H1 (cell line): ENCODE data around the gene ZDHHC9. TPM values are rescaled to one million over a fixed set of nuclear protein-coding genes. Genes with fewer than 3 reads are reported as not detected.

ENCODE experiments used
- CTCF ChIA-PET: fragments of 300-600 bp; sonication (Branson Sonifier 250); formaldehyde crosslinking; loops from one replicate; lab custom pipeline; 2021; ENCODE audit not compliant: partially characterized antibody; lab: Charles Lee
- POLR2A ChIA-PET: fragments of 300-600 bp; sonication (Branson Sonifier 250); formaldehyde crosslinking; loops from one replicate; lab custom pipeline; 2021; ENCODE audit warnings: inconsistent platforms; ENCODE audit not compliant: partially characterized antibody; lab: Charles Lee
- DNase-seq, 2 experiments: peaks; one replicate each; pipeline versions ENCODE4 v3.0.0 to v3.0.0-alpha.2; 2010 to 2022; ENCODE audit warnings: low spot score in 2 of 2, low read depth in 1 of 2, mixed read lengths in 1 of 2
- FAIRE-seq: peaks from 2 replicates; lab custom pipeline; 2011; peaks lifted over from hg19 to GRCh38; lab: Jason Lieb, UNC
- H2AFZ ChIP-seq: 2 replicates; pipeline ENCODE4 v1.8.1; 2012; ENCODE audit warnings: low read length, inconsistent platforms
- H2AK5ac ChIP-seq: 2 replicates; pipeline ENCODE4 v1.6.1; 2013; ENCODE audit warnings: low read depth, low read length
- H2BK120ac ChIP-seq: replicated peaks from 2 replicates; pipeline ENCODE3; 2013; ENCODE audit warnings: low read depth, low read length, inconsistent platforms
- H2BK12ac ChIP-seq: 2 replicates; pipeline ENCODE4 v1.6.1; 2013; ENCODE audit warnings: low read depth, low read length
- H2BK15ac ChIP-seq: 2 replicates; pipeline ENCODE4 v1.6.1; 2013; ENCODE audit warnings: low read length
- H2BK20ac ChIP-seq: 2 replicates; pipeline ENCODE4 v1.6.1; 2013; ENCODE audit warnings: low read length
- H2BK5ac ChIP-seq: 2 replicates; pipeline ENCODE4 v1.6.1; 2013; ENCODE audit warnings: low read depth, low read length
- H3K14ac ChIP-seq: 2 replicates; pipeline ENCODE4 v1.6.1; 2013; ENCODE audit warnings: inconsistent platforms; ENCODE audit not compliant: insufficient read length
- H3K18ac ChIP-seq: 2 replicates; pipeline ENCODE4 v1.6.1; 2013; ENCODE audit warnings: low read length; ENCODE audit errors: extremely low read depth
- H3K23ac ChIP-seq: 2 replicates; pipeline ENCODE4 v1.6.1; 2013; ENCODE audit warnings: inconsistent platforms; ENCODE audit not compliant: insufficient read length
- H3K23me2 ChIP-seq: 2 replicates; pipeline ENCODE4 v1.6.1; 2013; ENCODE audit warnings: low read depth, low read length
- H3K27ac ChIP-seq: 2 replicates; pipeline ENCODE4 v1.6.1; 2011; ENCODE audit warnings: low read depth, low read length, inconsistent platforms
- H3K27me3 ChIP-seq, 4 experiments: replicated peaks in 1 of 4; 1 replicate in 1 of 4; 2 replicates in 3 of 4; pipeline versions ENCODE4 v1.6.1 to v1.8.1; 2011 to 2013; ENCODE audit warnings: low read length in 3 of 4, mild to moderate bottlenecking in 3 of 4, inconsistent platforms in 2 of 4, mixed read lengths in 2 of 4, moderate library complexity in 1 of 4; ENCODE audit not compliant: control insufficient read depth in 3 of 4, insufficient read depth in 3 of 4; ENCODE audit errors: extremely low read depth in 1 of 4
- H3K36me3 ChIP-seq, 4 experiments: 2 replicates each; pipeline versions ENCODE4 v1.6.1 to v1.8.1; 2011 to 2013; ENCODE audit warnings: mild to moderate bottlenecking in 4 of 4, low read length in 3 of 4, moderate library complexity in 2 of 4, control low read depth in 1 of 4, inconsistent platforms in 1 of 4; ENCODE audit not compliant: insufficient read depth in 4 of 4, control insufficient read depth in 2 of 4
- H3K4ac ChIP-seq: replicated peaks from 2 replicates; pipeline ENCODE3; 2013; ENCODE audit warnings: low read length, low read depth, mixed read lengths, inconsistent platforms; ENCODE audit not compliant: insufficient read length
- H3K4me1 ChIP-seq, 4 experiments: replicated peaks in 1 of 4; 1 replicate in 1 of 4; 2 replicates in 3 of 4; pipeline versions ENCODE4 v1.6.1 to v1.8.1; 2011 to 2013; ENCODE audit warnings: low read length in 3 of 4, inconsistent platforms in 2 of 4, mixed read lengths in 1 of 4; ENCODE audit not compliant: insufficient read depth in 4 of 4, control insufficient read depth in 3 of 4
- H3K4me2 ChIP-seq, 2 experiments: 2 replicates each; pipeline versions ENCODE4 v1.6.1 to v1.8.1; 2011 to 2013; ENCODE audit warnings: low read depth in 2 of 2, low read length in 2 of 2, control low read depth in 1 of 2, inconsistent platforms in 1 of 2, mild to moderate bottlenecking in 1 of 2; ENCODE audit not compliant: insufficient read depth in 1 of 2
- H3K4me3 ChIP-seq, 4 experiments: fragments of 200-600, 300-600 bp in 1 of 4; sonication (generic), shearing (Covaris generic), sonication (Bioruptor Twin) in 1 of 4; 2 replicates each; pipeline versions ENCODE4 v1.5.1 to v1.8.1; 2011 to 2016; ENCODE audit warnings: low read length in 4 of 4, low read depth in 3 of 4, control low read depth in 2 of 4, inconsistent platforms in 2 of 4, mild to moderate bottlenecking in 2 of 4, mixed read lengths in 1 of 4, moderate library complexity in 1 of 4; ENCODE audit not compliant: insufficient read depth in 2 of 4; ENCODE audit errors: extremely low read depth in 1 of 4
- H3K56ac ChIP-seq: replicated peaks from 2 replicates; pipeline ENCODE3; 2013; ENCODE audit warnings: low read depth, mild to moderate bottlenecking, mixed read lengths, low read length, inconsistent platforms; ENCODE audit not compliant: insufficient read length
- H3K79me1 ChIP-seq: 2 replicates; pipeline ENCODE4 v1.6.1; 2013; ENCODE audit warnings: low read depth, low read length, control low read depth
- H3K79me2 ChIP-seq, 2 experiments: 2 replicates each; pipeline versions ENCODE4 v1.6.1 to v1.8.1; 2012 to 2013; ENCODE audit warnings: low read length in 2 of 2, mild to moderate bottlenecking in 2 of 2, inconsistent platforms in 1 of 2; ENCODE audit not compliant: insufficient read depth in 2 of 2, control insufficient read depth in 1 of 2
- H3K9ac ChIP-seq, 4 experiments: replicated peaks in 1 of 4; 1 replicate in 1 of 4; 2 replicates in 3 of 4; pipeline versions ENCODE4 v1.6.1 to v1.8.1; 2011 to 2013; ENCODE audit warnings: low read depth in 3 of 4, low read length in 3 of 4, control low read depth in 2 of 4, mild to moderate bottlenecking in 2 of 4, moderate library complexity in 2 of 4, inconsistent platforms in 1 of 4; ENCODE audit errors: extremely low read depth in 1 of 4
- H3K9me3 ChIP-seq, 2 experiments: 2 replicates each; pipeline versions ENCODE4 v1.6.1 to v1.8.1; 2012 to 2013; ENCODE audit warnings: mild to moderate bottlenecking in 2 of 2, moderate library complexity in 2 of 2, control low read depth in 1 of 2, inconsistent platforms in 1 of 2, low read depth in 1 of 2, low read length in 1 of 2, mixed read lengths in 1 of 2; ENCODE audit not compliant: insufficient read depth in 2 of 2
- H4K20me1 ChIP-seq, 2 experiments: replicated peaks in 1 of 2; 2 replicates each; pipeline versions ENCODE3 to v1.8.1; 2011 to 2013; ENCODE audit warnings: inconsistent platforms in 2 of 2, low read length in 2 of 2, mild to moderate bottlenecking in 1 of 2; ENCODE audit not compliant: insufficient read depth in 2 of 2, control insufficient read depth in 1 of 2
- H4K5ac ChIP-seq: 2 replicates; pipeline ENCODE4 v1.6.1; 2013; ENCODE audit warnings: low read length, low read depth, mixed read lengths, inconsistent platforms; ENCODE audit not compliant: insufficient read length
- H4K8ac ChIP-seq: 2 replicates; pipeline ENCODE4 v1.8.0; 2013; ENCODE audit warnings: mild to moderate bottlenecking, moderate library complexity, low read length, inconsistent platforms; ENCODE audit not compliant: insufficient read depth; ENCODE audit errors: extremely low read depth
- H4K91ac ChIP-seq: replicated peaks from 2 replicates; pipeline ENCODE3; 2013; ENCODE audit warnings: low read length, mixed read lengths, inconsistent platforms; ENCODE audit not compliant: insufficient read length
- ASH2L ChIP-seq: fragments of 200-600, 300-600 bp; sonication (generic); IDR thresholded peaks from one replicate; pipeline ENCODE4 v1.7.1; 2017; ENCODE audit warnings: low read length
- BACH1 ChIP-seq: IDR thresholded peaks from 2 replicates; pipeline ENCODE4 v1.6.1; 2012; ENCODE audit warnings: low read length, improper control_type of control experiment
- BCL11A ChIP-seq, 2 experiments: IDR thresholded peaks; one replicate each; pipeline ENCODE4 v1.6.1; 2011; ENCODE audit warnings: low read depth in 2 of 2, low read length in 2 of 2, mild to moderate bottlenecking in 2 of 2
- BRCA1 ChIP-seq: IDR thresholded peaks from 2 replicates; pipeline ENCODE4 v1.6.1; 2012; ENCODE audit warnings: low read depth, low read length, improper control_type of control experiment
- CHD2 ChIP-seq: IDR thresholded peaks from 2 replicates; pipeline ENCODE4 v1.6.1; 2012; ENCODE audit warnings: low read length, improper control_type of control experiment
- CREB1 ChIP-seq: IDR thresholded peaks from 2 replicates; pipeline ENCODE4 v1.6.1; 2012; ENCODE audit warnings: inconsistent platforms
- JUND ChIP-seq: IDR thresholded peaks from 2 replicates; pipeline ENCODE4 v1.6.1; 2011; ENCODE audit warnings: mild to moderate bottlenecking, improper control_type of control experiment, low read length
- PHF8 ChIP-seq: fragments of 200-600 bp; sonication (generic); conservative IDR thresholded peaks from 2 replicates; pipeline ENCODE4 v1.7.1; 2012; ENCODE audit warnings: low read depth, mild to moderate bottlenecking, inconsistent platforms, low read length, moderate library complexity
- POLR2AphosphoS5 ChIP-seq: IDR thresholded peaks from 2 replicates; pipeline ENCODE4 v1.6.1; 2011; ENCODE audit warnings: low read depth, low read length
- POU5F1 ChIP-seq: IDR thresholded peaks from 2 replicates; pipeline ENCODE4 v1.6.1; 2011; ENCODE audit warnings: low read depth, mild to moderate bottlenecking, low read length, moderate library complexity
- SUZ12 ChIP-seq: fragments of 200-600 bp; sonication (generic); IDR thresholded peaks from 2 replicates; pipeline ENCODE4 v1.6.1; 2012; ENCODE audit warnings: mild to moderate bottlenecking, inconsistent platforms, low read length, moderate library complexity, mixed read lengths
- TBP ChIP-seq: IDR thresholded peaks from 2 replicates; pipeline ENCODE4 v1.6.1; 2011; ENCODE audit warnings: low read depth, low read length, improper control_type of control experiment
- WGBS, 2 experiments: shearing (Covaris generic) in 1 of 2; methylation state at CpG; one replicate each; pipeline versions ENCODE4 v1.1.6 to v1.1.7; 2013 to 2015; ENCODE audit warnings: low lambda C conversion rate in 2 of 2, mixed read lengths in 2 of 2, inconsistent platforms in 1 of 2, low coverage in 1 of 2, missing lambda C conversion rate in 1 of 2; ENCODE audit not compliant: insufficient replicate concordance in 2 of 2, insufficient coverage in 1 of 2, insufficient read length in 1 of 2; ENCODE audit errors: extremely low coverage in 1 of 2, missing lambda C conversion rate in 1 of 2; 5-methylcytosine and 5-hydroxymethylcytosine counted together
- polyA plus RNA-seq, 7 experiments: library from polyadenylated mRNA; depleted of rRNA in 3 of 7; stranded (reverse) in 5 of 7; unstranded in 2 of 7; fragments of >200 nt in 5 of 7; fragments of 200-250 nt in 2 of 7; gene quantifications; 1 replicate in 5 of 7; 2 replicates in 1 of 7; 4 replicates in 1 of 7; pipeline versions ENCODE4 v1.2.1 to v1.2.3, GENCODE V29; 2011 to 2013; ENCODE audit warnings: missing spikeins in 2 of 7, mixed read lengths in 2 of 7
- total RNA-seq: library from RNA; stranded (reverse); fragmentation: NEBNext Ultra II Directional; extraction: Animal tissue kit (Norgen Biotek cat#: 25700); gene quantifications from 2 replicates; pipeline ENCODE4 v1.2.1, GENCODE V29; 2021
- TF ChIP-seq, protein P1 (sequence below), 3 experiments: IDR thresholded peaks; 1 replicate in 2 of 3; 2 replicates in 1 of 3; pipeline versions ENCODE4 v1.5.1 to v1.6.1; 2011; ENCODE audit warnings: low read length in 3 of 3, mild to moderate bottlenecking in 3 of 3, inconsistent platforms in 2 of 3, low read depth in 1 of 3, moderate library complexity in 1 of 3; ENCODE audit not compliant: insufficient read depth in 1 of 3; ENCODE audit errors: control extremely low read depth in 1 of 3
- TF ChIP-seq, protein P2 (sequence below): IDR thresholded peaks from 2 replicates; pipeline ENCODE4 v1.6.1; 2012; ENCODE audit warnings: inconsistent platforms

ZDHHC9 gene
- total and polyA plus RNA-seq, 2 of the 8 experiments (the other 6 are each of a cell fraction or from before 2014, with no cell fraction given) = 18.1 to 28.3 TPM

DNA sequence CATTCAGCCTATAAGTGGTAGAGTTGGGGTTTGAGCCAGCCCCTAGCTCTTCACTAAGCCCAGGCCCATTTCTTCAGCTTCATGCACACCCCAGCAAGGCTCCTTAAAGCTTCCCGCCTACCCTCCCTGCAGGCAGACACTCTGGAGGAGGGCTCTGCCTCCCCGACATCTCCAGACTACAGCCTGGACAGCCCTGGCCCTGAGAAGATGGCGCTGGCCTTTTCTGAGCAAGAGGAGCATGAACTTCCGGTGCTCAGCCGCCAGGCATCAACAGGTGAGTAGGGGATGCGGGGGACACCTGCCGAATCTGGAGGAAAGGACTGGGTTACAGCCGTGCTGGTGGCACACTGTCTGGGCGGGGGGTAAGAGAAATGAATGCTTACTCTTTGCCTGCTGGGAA is 52.9 kb downstream of the ZDHHC9 start:
- Histone ChIP-seq H4K5ac (no peak overlapping the region), H3K27ac (no peak overlapping the region), H3K27me3 (no peaks in the 10 kb centered on the region), H3K56ac (no peak overlapping the region), H2BK15ac (no peak overlapping the region), H3K9ac (no peak overlapping the region), H3K9me3 (no peaks in the 10 kb centered on the region), H3K4me3 (no peak overlapping the region), H3K4me2 (no peak overlapping the region), H2AFZ (no peak overlapping the region), H3K23ac (no peak overlapping the region), H2BK5ac (no peak overlapping the region), H3K4ac (no peak overlapping the region), H2BK12ac (no peak overlapping the region), H2BK20ac (no peak overlapping the region), H2BK120ac (no peak overlapping the region), H3K79me1 (no peaks in the 10 kb centered on the region), H3K4me1 (no peaks in the 10 kb centered on the region), H3K23me2 (no peaks in the 10 kb centered on the region), H3K79me2 (no peaks in the 10 kb centered on the region), H4K20me1 (no peaks in the 10 kb centered on the region), H3K18ac (no peak overlapping the region), H3K14ac (no peak overlapping the region), H4K8ac (no peak overlapping the region), H2AK5ac (no peak overlapping the region), H3K36me3 (no peaks in the 10 kb centered on the region), H4K91ac (no peak overlapping the region)
- FAIRE-seq = no peak
- CTCF ChIA-PET = interaction anchor here (0.6 to 1.5 kb wide), 4 partner anchors 35 to 498 kb away, joined by 3 to 9 read pairs (median 4); no protein-coding TSS in a partner anchor
- POLR2A ChIA-PET = no interaction called here
- WGBS, 2 experiments = 77% methylated on average over 5 of the region's 9 CpGs; no CpG with 5 or more reads in 1 of the 2 experiments
- no peak for DNase-seq
- TF ChIP-seq JUND (no peak), TBP (no peak), BCL11A (IDR thresholded peaks at IDR 0.05; ENCODE audit: low read depth in 2 of 2, low read length in 2 of 2) (no peak), ASH2L (no peak), CREB1 (no peak), SUZ12 (no peak), POLR2AphosphoS5 (no peak), PHF8 (no peak), BACH1 (no peak), CHD2 (no peak), BRCA1 (no peak), POU5F1 (no peak)
- TF ChIP-seq, protein P1, sequence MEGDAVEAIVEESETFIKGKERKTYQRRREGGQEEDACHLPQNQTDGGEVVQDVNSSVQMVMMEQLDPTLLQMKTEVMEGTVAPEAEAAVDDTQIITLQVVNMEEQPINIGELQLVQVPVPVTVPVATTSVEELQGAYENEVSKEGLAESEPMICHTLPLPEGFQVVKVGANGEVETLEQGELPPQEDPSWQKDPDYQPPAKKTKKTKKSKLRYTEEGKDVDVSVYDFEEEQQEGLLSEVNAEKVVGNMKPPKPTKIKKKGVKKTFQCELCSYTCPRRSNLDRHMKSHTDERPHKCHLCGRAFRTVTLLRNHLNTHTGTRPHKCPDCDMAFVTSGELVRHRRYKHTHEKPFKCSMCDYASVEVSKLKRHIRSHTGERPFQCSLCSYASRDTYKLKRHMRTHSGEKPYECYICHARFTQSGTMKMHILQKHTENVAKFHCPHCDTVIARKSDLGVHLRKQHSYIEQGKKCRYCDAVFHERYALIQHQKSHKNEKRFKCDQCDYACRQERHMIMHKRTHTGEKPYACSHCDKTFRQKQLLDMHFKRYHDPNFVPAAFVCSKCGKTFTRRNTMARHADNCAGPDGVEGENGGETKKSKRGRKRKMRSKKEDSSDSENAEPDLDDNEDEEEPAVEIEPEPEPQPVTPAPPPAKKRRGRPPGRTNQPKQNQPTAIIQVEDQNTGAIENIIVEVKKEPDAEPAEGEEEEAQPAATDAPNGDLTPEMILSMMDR (IDR thresholded peaks at IDR 0.05; ENCODE audit: control extremely low read depth in 1 of 3, insufficient read depth in 1 of 3, low read depth in 1 of 3, low read length in 3 of 3) = no peak
- TF ChIP-seq, protein P2, sequence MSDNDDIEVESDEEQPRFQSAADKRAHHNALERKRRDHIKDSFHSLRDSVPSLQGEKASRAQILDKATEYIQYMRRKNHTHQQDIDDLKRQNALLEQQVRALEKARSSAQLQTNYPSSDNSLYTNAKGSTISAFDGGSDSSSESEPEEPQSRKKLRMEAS = no peak
